NCI-H82 treated with DMSO at 0.1 percent for 48 hours (cell line): ENCODE measurements around the gene SLAMF7.

ENCODE experiments used
- DNase-seq: peaks from one replicate; lab custom pipeline; 2025; ENCODE audit not compliant: unreplicated experiment; lab: John Stamatoyannopoulos, UW

The SLAMF7 gene

DNA sequence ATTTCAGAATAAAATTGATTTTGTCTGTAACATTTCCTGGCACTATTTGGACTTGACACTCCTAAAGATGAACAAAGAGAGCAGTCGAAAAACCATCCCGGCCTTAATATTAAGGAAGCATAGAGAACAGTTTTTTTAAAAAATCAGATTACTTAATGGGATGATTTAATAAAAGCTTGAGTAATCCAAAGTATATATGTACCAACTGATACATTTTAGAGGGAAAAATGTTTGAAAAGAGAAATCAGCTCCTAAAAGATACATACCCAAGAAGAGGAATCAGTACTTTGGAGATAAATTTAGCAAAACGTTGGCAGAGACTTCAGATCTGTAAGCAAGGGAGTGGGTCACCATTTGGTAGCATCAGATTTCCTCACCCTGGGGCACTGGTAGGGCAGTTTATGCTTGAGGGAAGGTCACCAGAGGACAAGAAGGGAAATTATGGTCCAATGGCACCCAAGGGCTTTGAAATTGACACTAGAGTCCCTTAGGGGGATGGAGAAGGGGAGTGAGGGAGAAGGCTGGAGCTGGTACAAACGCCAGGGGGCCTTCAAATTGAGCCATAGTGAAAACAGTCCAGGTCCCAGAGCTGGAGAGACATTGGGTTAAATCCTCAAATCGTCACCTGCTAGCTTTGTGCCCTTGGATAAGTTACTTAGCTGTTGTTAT, 5.9 kb downstream of the SLAMF7 start:
- no peak for DNase-seq

DNA sequence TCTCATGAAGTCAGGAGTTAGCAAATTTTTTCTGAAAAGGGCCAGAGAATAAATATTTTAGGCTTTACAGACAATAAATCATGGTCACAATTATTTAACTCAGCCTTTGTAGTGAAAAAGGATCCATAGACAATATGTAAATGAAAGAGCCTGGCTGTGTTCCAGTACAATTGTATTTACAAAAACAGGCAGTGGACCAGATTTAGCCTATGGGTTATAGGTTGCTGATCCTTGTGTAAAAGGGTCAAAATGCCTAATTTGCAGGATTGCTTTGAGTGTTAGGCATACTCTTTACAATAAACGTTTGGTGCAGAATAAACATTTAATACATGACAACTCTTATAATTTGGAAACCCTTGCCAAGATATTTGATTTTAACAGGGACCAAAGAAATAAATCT, 6.5 kb downstream of the SLAMF7 start:
- no peak for DNase-seq

DNA sequence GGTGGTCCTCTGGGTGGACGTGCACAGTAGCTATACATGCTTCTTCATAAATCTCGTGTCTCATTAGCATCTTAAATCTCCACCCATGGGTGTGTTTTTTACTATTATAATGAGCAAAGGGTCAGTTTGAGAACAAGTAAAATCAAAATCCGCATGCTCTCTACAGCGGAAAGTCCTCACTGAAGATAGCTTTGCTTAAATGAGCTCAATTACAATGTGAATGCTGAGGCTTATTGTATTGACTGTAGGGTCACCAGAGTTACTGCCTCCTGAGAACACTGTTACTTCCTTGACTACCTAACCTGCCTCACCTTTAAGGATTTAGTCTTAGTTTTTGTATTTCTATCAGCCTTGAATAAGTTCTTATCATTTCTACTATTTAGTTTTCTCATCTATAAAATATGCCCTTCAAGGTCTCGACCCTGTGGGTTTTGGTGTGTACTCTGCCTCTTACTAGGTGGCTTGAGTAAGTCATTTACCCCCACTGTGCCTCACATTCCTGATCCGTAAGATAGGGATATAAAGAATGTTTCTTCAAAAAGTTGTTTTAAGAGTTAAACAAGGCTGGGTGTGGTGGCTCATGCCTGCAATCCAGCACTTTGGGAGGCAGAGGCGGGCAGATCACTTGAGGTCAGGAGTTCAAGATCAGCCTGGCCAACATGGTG, 7.9 kb downstream of the SLAMF7 start:
- DNase-seq = no peak

DNA sequence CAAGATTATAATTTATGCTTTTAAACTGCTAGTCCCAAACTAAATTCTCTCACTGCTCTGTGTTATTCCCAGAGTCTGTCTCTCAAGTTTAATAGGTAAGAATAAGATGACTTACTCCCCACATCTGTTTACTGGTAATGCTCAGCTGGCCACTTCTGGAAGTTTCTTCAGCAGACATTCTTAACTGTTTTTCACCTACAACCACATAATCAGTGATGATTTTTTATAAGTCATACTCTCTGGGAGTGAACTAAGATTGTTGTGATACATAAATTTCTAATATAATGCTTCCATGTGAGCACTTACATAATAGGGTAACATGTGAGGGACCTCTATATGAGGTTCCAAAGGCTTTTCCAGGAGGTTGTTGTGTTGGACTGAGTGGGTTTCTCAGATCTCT, 8.7 kb downstream of the SLAMF7 start:
- DNase-seq = no peak

DNA sequence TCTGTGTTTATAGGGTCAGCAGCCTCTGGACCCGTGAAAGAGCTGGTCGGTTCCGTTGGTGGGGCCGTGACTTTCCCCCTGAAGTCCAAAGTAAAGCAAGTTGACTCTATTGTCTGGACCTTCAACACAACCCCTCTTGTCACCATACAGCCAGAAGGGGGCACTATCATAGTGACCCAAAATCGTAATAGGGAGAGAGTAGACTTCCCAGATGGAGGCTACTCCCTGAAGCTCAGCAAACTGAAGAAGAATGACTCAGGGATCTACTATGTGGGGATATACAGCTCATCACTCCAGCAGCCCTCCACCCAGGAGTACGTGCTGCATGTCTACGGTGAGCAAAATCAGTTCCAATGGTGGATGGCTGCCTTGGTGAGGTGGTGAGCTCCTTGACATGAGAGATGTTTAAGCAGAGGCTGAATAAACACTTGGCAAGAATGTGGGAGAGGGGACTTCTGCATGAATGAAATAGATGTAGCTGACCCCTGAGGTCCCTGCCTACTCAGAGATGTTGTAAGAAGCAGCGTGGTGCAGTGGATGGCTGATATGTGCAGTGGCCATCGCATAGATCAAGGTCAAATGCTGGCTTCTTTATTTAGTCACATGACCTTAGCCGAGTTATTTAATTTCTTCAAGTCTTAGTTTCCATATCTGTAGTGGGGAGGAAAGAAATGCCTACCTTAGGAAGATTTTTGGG, 9.3 kb downstream of the SLAMF7 start:
- no peak for DNase-seq

DNA sequence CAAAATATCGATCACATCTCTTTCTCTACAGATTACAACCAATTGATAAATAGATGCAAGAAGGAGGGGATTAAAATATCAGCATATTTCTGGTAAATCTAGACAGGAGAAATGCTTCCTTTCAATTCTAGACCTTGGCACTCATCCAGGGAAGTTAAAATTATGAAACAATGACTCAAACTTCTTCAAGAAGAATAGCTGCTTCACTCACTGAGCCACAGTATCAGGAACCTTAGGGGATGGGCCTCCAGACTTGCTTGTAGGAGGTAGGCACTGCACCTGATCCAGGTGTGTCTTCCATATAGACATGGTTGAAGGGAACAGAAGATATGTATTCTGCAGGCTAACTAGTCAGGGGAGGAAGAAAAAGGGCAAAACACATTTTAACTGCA, 9.8 kb downstream of the SLAMF7 start:
- DNase-seq = no peak

- no peak for DNase-seq
These were observed 11.6 kb downstream of the SLAMF7 start for GRCh38 chr1:160750608-160751007.

DNA sequence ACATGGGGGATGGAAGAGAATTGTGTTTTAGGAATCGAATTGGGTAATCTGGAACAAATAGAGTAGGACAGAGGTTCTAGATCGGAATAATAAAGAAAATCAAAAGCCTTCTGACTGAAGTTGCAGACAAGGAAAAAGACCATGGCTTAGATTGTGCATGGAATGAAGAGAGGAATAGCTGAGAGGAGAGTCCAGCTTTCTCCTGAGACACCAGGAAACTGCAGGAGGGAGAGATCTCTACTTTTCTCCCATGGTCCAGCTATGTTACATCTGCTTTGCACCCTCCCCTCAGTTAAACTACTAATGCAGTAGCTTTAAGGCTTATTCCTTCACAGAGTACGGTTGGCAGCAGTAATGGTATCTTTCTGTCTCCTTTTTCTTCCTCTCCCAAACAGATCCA, 13.4 kb downstream of the SLAMF7 start:
- no peak for DNase-seq

GRCh38 chr1:160752924-160753323, 13.9 kb downstream of the SLAMF7 start:
- DNase-seq = no peak

DNA sequence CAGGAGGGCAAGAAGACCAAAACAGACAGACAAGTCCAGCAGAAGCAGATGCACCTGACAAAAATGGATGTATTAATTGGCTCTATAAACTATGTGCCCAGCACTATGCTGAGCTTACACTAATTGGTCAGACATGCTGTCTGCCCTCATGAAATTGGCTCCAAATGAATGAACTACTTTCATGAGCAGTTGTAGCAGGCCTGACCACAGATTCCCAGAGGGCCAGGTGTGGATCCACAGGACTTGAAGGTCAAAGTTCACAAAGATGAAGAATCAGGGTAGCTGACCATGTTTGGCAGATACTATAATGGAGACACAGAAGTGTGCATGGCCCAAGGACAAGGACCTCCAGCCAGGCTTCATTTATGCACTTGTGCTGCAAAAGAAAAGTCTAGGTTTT, 14.5 kb downstream of the SLAMF7 start:
- DNase-seq = no peak

DNA sequence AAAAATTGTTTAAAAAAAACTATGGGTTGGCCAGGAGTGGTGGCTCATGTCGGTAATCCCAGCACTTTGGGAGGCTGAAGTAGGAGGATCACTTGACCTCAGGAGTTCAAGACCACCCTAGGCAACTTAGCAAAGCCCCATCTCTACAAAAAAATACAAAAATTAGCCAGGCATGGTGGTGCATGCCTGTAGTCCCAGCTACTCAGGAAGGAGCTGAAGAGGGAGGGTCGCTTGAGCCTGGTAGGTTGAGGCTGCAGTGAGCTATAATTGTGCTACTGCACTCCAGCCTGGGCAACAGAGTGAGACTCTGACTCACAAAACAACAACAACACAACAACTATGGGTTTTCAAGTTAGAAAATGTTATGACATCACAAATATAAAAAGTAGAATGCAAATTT, 16.4 kb downstream of the SLAMF7 start:
- DNase-seq = no peak

DNA sequence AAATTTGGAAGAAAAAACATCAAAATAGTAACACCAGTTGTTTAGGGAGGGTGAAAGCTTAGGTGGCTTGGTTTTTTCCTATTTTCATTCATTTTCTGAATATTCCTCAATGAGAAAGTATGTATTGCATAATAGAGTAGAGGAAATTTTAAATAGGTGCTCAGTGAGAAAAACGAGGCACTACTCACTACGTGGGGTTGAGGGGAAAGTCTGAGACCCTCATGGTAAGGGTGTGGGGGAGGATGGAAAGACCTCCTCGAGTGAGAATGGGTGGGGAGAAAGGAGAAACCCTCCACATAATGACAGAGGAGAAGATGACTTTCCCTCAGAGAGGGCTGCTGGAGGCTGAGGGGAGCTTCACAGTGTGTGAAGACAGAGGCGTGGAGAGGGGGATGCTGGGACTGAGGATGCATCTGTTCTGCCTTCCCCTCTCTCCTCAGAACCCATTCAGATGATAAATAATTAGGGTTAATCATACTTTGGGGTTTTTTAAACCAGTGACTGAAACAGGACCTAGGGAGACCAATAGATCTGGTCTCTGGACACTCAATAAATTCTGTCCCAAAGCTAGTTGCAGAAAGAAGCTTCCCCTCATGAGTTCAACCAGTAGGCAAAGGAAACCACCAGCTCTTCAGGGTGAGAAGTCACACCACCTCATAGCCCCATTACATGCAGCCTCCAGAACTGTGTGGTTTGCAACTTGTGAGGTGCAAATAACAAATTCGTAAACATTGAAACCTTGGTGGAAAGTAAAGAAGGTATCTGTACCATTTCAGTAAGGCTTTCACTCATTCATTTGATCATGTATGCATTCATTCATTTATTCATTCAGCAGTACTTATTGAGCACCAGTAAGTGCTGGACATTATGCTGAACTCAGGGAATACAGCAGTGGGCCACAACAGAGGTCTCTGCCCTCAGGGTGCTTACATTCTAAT, 17.1 kb downstream of the SLAMF7 start:
- DNase-seq = no peak

GRCh38 chr1:160756849-160757201, 17.8 kb downstream of the SLAMF7 start:
- no peak for DNase-seq

- DNase-seq = no peak
These were observed 19.5 kb downstream of the SLAMF7 start for GRCh38 chr1:160758521-160758920.

DNA sequence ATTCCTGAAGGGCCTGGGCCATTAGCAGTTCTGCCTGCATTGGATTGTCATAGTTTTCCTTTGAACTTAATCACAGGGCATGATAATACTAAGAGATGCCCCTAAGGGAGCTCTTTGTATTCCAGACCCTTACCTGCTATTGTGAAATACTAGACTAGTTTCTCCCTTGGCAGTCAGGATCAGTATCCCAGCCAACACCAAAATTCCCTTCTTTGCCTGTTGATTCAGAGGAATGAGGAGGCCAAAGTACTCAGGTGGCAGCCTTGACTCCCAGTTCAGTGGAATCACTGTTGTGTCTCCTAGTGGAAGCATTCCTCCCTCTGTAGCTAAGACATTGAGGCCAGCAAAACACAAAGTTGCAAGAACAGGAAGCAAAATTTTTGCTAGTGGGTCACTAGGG, 20.7 kb downstream of the SLAMF7 start:
- no peak for DNase-seq

DNA sequence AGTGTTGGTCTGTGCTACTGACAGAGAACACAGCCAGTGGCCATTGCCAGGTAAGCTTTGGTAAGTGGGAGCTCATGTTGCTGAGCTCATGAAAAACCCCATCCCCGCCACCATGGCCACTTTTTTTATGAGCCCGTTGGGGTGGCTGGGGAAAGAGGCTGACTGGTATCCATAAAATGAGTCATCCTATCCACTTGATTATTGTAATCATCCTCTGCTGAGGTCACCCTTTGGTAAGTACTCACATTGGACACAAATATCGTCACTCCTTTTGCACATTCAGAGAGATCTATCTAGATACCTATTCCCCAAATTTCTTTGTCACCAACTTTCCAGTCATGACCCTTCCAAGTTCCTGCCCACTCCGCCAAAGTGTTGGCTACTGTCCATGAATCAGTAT, 22.0 kb downstream of the SLAMF7 start:
- no peak for DNase-seq

GRCh38 chr1:160761886-160762285, 22.8 kb downstream of the SLAMF7 start:
- DNase-seq = no peak

- DNase-seq = no peak
These were observed 24.9 kb downstream of the SLAMF7 start for GRCh38 chr1:160763993-160764392.

DNA sequence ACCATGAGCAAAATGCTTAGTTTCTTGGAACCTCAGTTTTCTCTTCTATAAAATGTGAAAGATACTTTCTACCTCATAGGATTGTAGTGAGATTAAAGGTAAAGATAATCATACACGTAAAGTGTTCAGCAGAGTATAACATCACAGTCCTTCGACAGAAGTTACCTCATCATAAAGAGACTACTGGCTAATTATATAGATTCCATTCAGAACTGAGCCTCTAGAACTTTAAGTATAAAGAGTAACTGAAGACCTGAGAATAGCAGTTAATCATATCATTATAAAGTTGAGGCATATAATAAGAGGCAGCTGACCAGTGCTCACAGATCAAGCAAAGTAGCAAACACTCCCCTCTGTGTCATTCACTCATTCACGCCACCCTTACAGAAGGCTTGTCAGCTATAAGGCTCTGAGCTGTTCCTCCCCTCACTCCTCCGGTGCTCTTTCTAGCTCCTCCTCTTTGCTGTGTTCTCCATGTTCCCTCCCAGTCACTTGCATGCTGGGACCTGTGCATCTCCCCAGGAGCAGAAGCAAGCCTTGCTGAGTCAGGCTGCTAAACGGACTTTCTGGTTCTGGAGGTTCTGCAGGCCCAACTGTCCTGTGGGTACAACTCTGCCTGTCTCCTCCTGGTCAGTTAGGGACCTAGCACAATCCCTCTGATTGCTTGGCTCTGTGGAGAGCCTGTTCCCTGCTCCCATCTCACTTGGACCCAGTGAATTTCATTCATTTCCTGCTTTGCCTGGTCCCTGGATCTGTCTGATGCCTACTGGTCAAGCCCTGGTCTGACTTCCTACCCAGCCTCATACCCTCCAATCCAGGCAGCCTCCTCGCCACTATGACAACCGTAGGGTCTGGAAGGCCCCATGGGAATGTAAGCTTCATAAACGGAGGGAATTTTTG, 28.6 kb downstream of the SLAMF7 start:
- DNase-seq = no peak

- DNase-seq = no peak
These were observed 29.2 kb downstream of the SLAMF7 start for GRCh38 chr1:160768295-160768657.

DNA sequence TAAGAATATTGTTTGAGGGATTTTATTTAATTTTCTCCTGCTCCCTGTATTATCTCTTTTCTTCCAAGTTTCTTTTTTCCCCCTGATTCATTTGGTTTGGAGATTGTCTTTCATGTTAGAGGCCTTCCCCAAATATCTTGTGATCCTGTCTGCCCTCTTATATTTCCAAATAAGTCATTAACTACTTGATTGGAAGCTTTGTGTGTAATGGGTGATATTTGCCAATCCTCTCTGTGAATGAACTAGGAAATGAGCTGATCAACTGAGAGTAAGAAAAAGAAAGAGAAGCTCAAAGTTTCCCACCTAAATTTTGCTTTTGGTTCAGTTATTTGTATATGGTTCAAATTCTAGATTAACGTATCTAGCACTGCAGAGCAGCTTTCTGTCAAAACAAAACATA, 33.3 kb downstream of the SLAMF7 start:
- DNase-seq = no peak
